Endothelial cell of umbilical vein (primary cell): ENCODE measurements around the gene KCNK16. TPM values are rescaled to one million over a fixed set of nuclear protein-coding genes. Genes with fewer than 3 reads are reported as not detected.

Experiments
- BruUV-seq: library from RNA; stranded (reverse); fragments of 400-500 nt; replicated peaks from 2 replicates; lab custom pipeline; 2021; lab: Mats Ljungman, UMichigan
- CTCF ChIA-PET: fragments of 300-600, 350-600 bp; sonication (Branson Sonifier 250); formaldehyde crosslinking; loops from one replicate; lab custom pipeline; 2021; ENCODE audit warnings: antibody characterized with exemption, inconsistent platforms; lab: Charles Lee
- POLR2A ChIA-PET: fragments of 300-600, 350-600 bp; sonication (Branson Sonifier 250); formaldehyde crosslinking; loops from one replicate; lab custom pipeline; 2021; ENCODE audit warnings: antibody characterized with exemption, inconsistent platforms; lab: Charles Lee
- DNase-seq: peaks from one replicate; pipeline ENCODE4 v3.0.0-alpha.2; 2011; ENCODE audit warnings: low read depth, low spot score
- FAIRE-seq: peaks from 2 replicates; lab custom pipeline; 2011; peaks lifted over from hg19 to GRCh38; lab: Jason Lieb, UNC
- H2AFZ ChIP-seq: 2 replicates; pipeline ENCODE4 v1.6.0; 2012; ENCODE audit warnings: low read depth, low read length, control low read depth, inconsistent platforms
- H3K27ac ChIP-seq: 2 replicates; pipeline ENCODE4 v1.5.1; 2011; ENCODE audit warnings: low read depth, mild to moderate bottlenecking, control low read depth, low read length, moderate library complexity; ENCODE audit not compliant: insufficient read depth
- H3K27me3 ChIP-seq, 2 experiments: 2 replicates each; pipeline versions ENCODE4 v1.6.0 to v1.6.1; 2011; ENCODE audit warnings: low read length in 2 of 2, mixed read lengths in 1 of 2; ENCODE audit not compliant: control insufficient read depth in 2 of 2, insufficient read depth in 2 of 2
- H3K36me3 ChIP-seq, 2 experiments: 2 replicates in 1 of 2; 3 replicates in 1 of 2; pipeline ENCODE4 v1.5.1; 2011; ENCODE audit warnings: low read length in 2 of 2, mild to moderate bottlenecking in 1 of 2, moderate library complexity in 1 of 2; ENCODE audit not compliant: control insufficient read depth in 2 of 2, insufficient read depth in 2 of 2; ENCODE audit errors: extremely low read depth in 1 of 2
- H3K4me1 ChIP-seq: 3 replicates; pipeline ENCODE4 v1.5.1; 2011; ENCODE audit warnings: mild to moderate bottlenecking, low read length; ENCODE audit not compliant: control insufficient read depth, insufficient read depth; ENCODE audit errors: extremely low read depth
- H3K4me2 ChIP-seq: 2 replicates; pipeline ENCODE4 v1.6.1; 2011; ENCODE audit warnings: low read length, control low read depth, mixed read lengths; ENCODE audit not compliant: insufficient read depth
- H3K4me3 ChIP-seq, 3 experiments: fragments of 200-600 bp in 1 of 3; sonication (generic), shearing (Covaris generic) in 1 of 3; replicated peaks in 1 of 3; 2 replicates each; pipeline ENCODE4 v1.5.1; 2011 to 2016; ENCODE audit warnings: control low read depth in 3 of 3, low read length in 3 of 3, mild to moderate bottlenecking in 2 of 3, inconsistent platforms in 1 of 3, low read depth in 1 of 3, moderate library complexity in 1 of 3; ENCODE audit not compliant: insufficient read depth in 1 of 3
- H3K79me2 ChIP-seq: 2 replicates; pipeline ENCODE4 v1.6.0; 2012; ENCODE audit warnings: low read length, inconsistent platforms; ENCODE audit not compliant: control insufficient read depth, insufficient read depth
- H3K9ac ChIP-seq: replicated peaks from 2 replicates; pipeline ENCODE3; 2011; ENCODE audit warnings: low read length, control low read depth; ENCODE audit not compliant: insufficient read depth; ENCODE audit errors: extremely low read depth
- H3K9me1 ChIP-seq: replicated peaks from 3 replicates; pipeline ENCODE4 v1.6.0; 2011; ENCODE audit warnings: mild to moderate bottlenecking, low read length; ENCODE audit not compliant: control insufficient read depth, insufficient read depth; ENCODE audit errors: extremely low read depth
- H3K9me3 ChIP-seq: replicated peaks from 2 replicates; pipeline ENCODE4 v1.5.1; 2012; ENCODE audit warnings: low read length, inconsistent platforms; ENCODE audit not compliant: control insufficient read depth, insufficient read depth
- H4K20me1 ChIP-seq: replicated peaks from 2 replicates; pipeline ENCODE3; 2011; ENCODE audit warnings: mild to moderate bottlenecking, low read length; ENCODE audit not compliant: control insufficient read depth, insufficient read depth; ENCODE audit errors: extremely low read depth
- CTCF ChIP-seq, 2 donors: IDR thresholded peaks; 1 replicate in 1 of 2; 2 replicates in 1 of 2; pipeline ENCODE4 v1.5.1; 2011; ENCODE audit warnings: low read length in 2 of 2, mild to moderate bottlenecking in 2 of 2, moderate library complexity in 2 of 2, control low read depth in 1 of 2, inconsistent platforms in 1 of 2, low read depth in 1 of 2; ENCODE audit not compliant: insufficient read depth in 1 of 2; ENCODE audit errors: extremely low read depth in 1 of 2
- EZH2 ChIP-seq: IDR thresholded peaks from 2 replicates; pipeline ENCODE4 v1.6.1; 2012; ENCODE audit warnings: borderline replicate concordance, low read depth, mild to moderate bottlenecking, moderate library complexity, low read length, inconsistent platforms; ENCODE audit not compliant: severe bottlenecking
- FOS ChIP-seq: IDR thresholded peaks from 2 replicates; pipeline ENCODE4 v1.6.1; 2011; ENCODE audit warnings: mild to moderate bottlenecking, low read length, moderate library complexity, borderline replicate concordance; ENCODE audit not compliant: insufficient read depth
- GATA2 ChIP-seq: IDR thresholded peaks from 2 replicates; pipeline ENCODE4 v1.7.0; 2011; ENCODE audit warnings: low read depth, mild to moderate bottlenecking, moderate library complexity, mixed read lengths, low read length; ENCODE audit not compliant: insufficient read length, insufficient read depth
- JUN ChIP-seq: IDR thresholded peaks from 2 replicates; pipeline ENCODE4 v1.6.1; 2011; ENCODE audit warnings: borderline replicate concordance, low read depth; ENCODE audit not compliant: insufficient read length, insufficient read depth
- MAX ChIP-seq: IDR thresholded peaks from 2 replicates; pipeline ENCODE4 v1.6.1; 2011; ENCODE audit not compliant: insufficient read depth, insufficient read length
- MYC ChIP-seq: IDR thresholded peaks from one replicate; pipeline ENCODE4 v1.6.1; 2011; ENCODE audit warnings: mild to moderate bottlenecking, low read depth, low read length
- POLR2A ChIP-seq: IDR thresholded peaks from 2 replicates; pipeline ENCODE4 v1.6.1; 2012; ENCODE audit warnings: low read depth, mild to moderate bottlenecking, control low read depth, low read length
- POLR2AphosphoS5 ChIP-seq: IDR thresholded peaks from 2 replicates; pipeline ENCODE4 v1.6.1; 2012; ENCODE audit warnings: low read depth, mild to moderate bottlenecking, control low read depth, low read length, moderate library complexity; ENCODE audit not compliant: insufficient read depth
- dilution Hi-C: fragments of 300-500 bp; cut with MboI; formaldehyde crosslinking; loops from one replicate; pipeline ENCODE4 v1.15.0; 2019; ENCODE audit warnings: low sequenced_read_pairs; ENCODE audit not compliant: extremely low pct_ligation_motif_present
- intact Hi-C: fragments of 100-400 bp; cut with micrococcal nuclease; formaldehyde crosslinking; loops from one replicate; pipeline ENCODE4 v1.10.0; 2022
- polyA plus RNA-seq, 4 experiments: library from polyadenylated mRNA; depleted of rRNA in 3 of 4; stranded (reverse) in 3 of 4; unstranded in 1 of 4; fragments of >200 nt; gene quantifications; 2 replicates each; pipeline versions ENCODE4 v1.2.1 to v1.2.3, GENCODE V29; 2011 to 2012; ENCODE audit warnings: missing spikeins in 1 of 4
- total RNA-seq: library from RNA; stranded (reverse); gene quantifications from 2 replicates; pipeline ENCODE4 v1.2.3, GENCODE V29; 2021

KCNK16 gene
- total and polyA plus RNA-seq, 2 donors (not counting 3 experiments of a cell fraction or from before 2014, with no cell fraction given), result not detected

GRCh38 chr6:39304951-39305350 lies 17.6 kb downstream of the KCNK16 start:
- H3K9me3 ChIP-seq, result no peaks in the 10 kb centered on the region
- no peak overlapping the region for H3K9ac ChIP-seq
- H3K27ac ChIP-seq, result no peak overlapping the region
- DNase-seq (no peak), FAIRE-seq (no peak)
- no peaks in the 10 kb centered on the region for H3K79me2 ChIP-seq
- dilution Hi-C loops (no loop called here), intact Hi-C loops (no loop called here)
- H4K20me1 ChIP-seq, result no peaks in the 10 kb centered on the region
- H3K9me1 ChIP-seq, result no peaks in the 10 kb centered on the region
- no peak overlapping the region for H3K4me3 ChIP-seq
- TF ChIP-seq EZH2, result no peak
- no peak for TF ChIP-seq POLR2AphosphoS5
- TF ChIP-seq POLR2A, result no peak
- TF ChIP-seq GATA2, result no peak
- no peak for TF ChIP-seq CTCF (IDR thresholded peaks at IDR 0.05; ENCODE audit: extremely low read depth in 1 of 2, insufficient read depth in 1 of 2, low read depth in 1 of 2, low read length in 2 of 2)
- no peak for TF ChIP-seq JUN
- no peak for TF ChIP-seq FOS
- TF ChIP-seq MAX, result no peak
- TF ChIP-seq MYC, result no peak
- POLR2A ChIA-PET, result no interaction called here
- no peak overlapping the region for H2AFZ ChIP-seq
- H3K4me1 ChIP-seq, result no peaks in the 10 kb centered on the region
- H3K4me2 ChIP-seq, result no peak overlapping the region
- no peaks in the 10 kb centered on the region for H3K36me3 ChIP-seq
- BruUV-seq, result no TSS peak
- CTCF ChIA-PET, result interaction anchor here (1.2 to 14.2 kb wide), 4 partner anchors 136 to 432 kb away, joined by 3 to 223 read pairs (median 11); no protein-coding TSS in a partner anchor
- no peaks in the 10 kb centered on the region for H3K27me3 ChIP-seq
